IMR-90 (cell line): Measurements from ENCODE around the gene LDLRAD3. TPM values are rescaled to one million over a fixed set of nuclear protein-coding genes. Genes with fewer than 3 reads are reported as not detected.

Experiments used
- ATAC-seq: fragments of 200-7000 bp; cut with Tn5 transposase; 2 replicates; pipeline ENCODE4 v1.9.1; 2020; ENCODE audit warnings: low read depth, mild to moderate bottlenecking, moderate library complexity
- BruUV-seq: library from RNA; stranded (reverse); fragments of 400-500 nt; replicated peaks from 2 replicates; lab custom pipeline; 2021; lab: Mats Ljungman, UMichigan
- CTCF ChIA-PET: fragments of 300-600 bp; formaldehyde crosslinking; extraction: SDS; loops from one replicate; lab custom pipeline; 2021; ENCODE audit warnings: antibody characterized with exemption; lab: Yijun Ruan, JAX
- POLR2A ChIA-PET: fragments of 300-600 bp; sonication (Branson Sonifier 250); formaldehyde crosslinking; loops from one replicate; lab custom pipeline; 2022; ENCODE audit warnings: antibody characterized with exemption; ENCODE audit not compliant: unreplicated experiment; lab: Charles Lee
- DNase-seq: peaks from one replicate; pipeline ENCODE4 v3.0.0; 2013
- H2AFZ ChIP-seq: replicated peaks from 2 replicates; pipeline ENCODE3; 2013; ENCODE audit warnings: low read length, mild to moderate bottlenecking; ENCODE audit not compliant: poor library complexity
- H2AK5ac ChIP-seq: 2 replicates; pipeline ENCODE4 v1.6.1; 2013; ENCODE audit warnings: low read depth, low read length, inconsistent platforms
- H2AK9ac ChIP-seq: replicated peaks from 2 replicates; pipeline ENCODE3; 2013; ENCODE audit warnings: mild to moderate bottlenecking, low read depth, low read length, moderate library complexity; ENCODE audit not compliant: poor library complexity
- H2BK120ac ChIP-seq: 2 replicates; pipeline ENCODE4 v1.6.1; 2013; ENCODE audit warnings: low read depth, low read length, inconsistent platforms
- H2BK15ac ChIP-seq: 3 replicates; pipeline ENCODE4 v1.6.1; 2013; ENCODE audit warnings: low read depth, low read length, inconsistent platforms
- H2BK20ac ChIP-seq: 2 replicates; pipeline ENCODE4 v1.6.1; 2013; ENCODE audit warnings: low read depth, mild to moderate bottlenecking, inconsistent platforms, low read length, moderate library complexity
- H2BK5ac ChIP-seq: 2 replicates; pipeline ENCODE4 v1.6.1; 2013; ENCODE audit warnings: mild to moderate bottlenecking, low read depth, low read length, inconsistent platforms; ENCODE audit not compliant: poor library complexity, severe bottlenecking
- H3K14ac ChIP-seq: replicated peaks from 2 replicates; pipeline ENCODE4 v1.6.1; 2013; ENCODE audit warnings: low read depth, low read length, inconsistent platforms
- H3K18ac ChIP-seq: 2 replicates; pipeline ENCODE4 v1.6.1; 2013; ENCODE audit warnings: low read depth, low read length, control low read depth
- H3K23ac ChIP-seq: 2 replicates; pipeline ENCODE4 v1.6.1; 2013; ENCODE audit warnings: low read depth, low read length, inconsistent platforms
- H3K27ac ChIP-seq: 2 replicates; pipeline ENCODE4 v1.5.1; 2013; ENCODE audit warnings: mild to moderate bottlenecking, control low read depth, low read length; ENCODE audit not compliant: insufficient read depth
- H3K27me3 ChIP-seq: 2 replicates; pipeline ENCODE4 v1.6.1; 2013; ENCODE audit warnings: low read length; ENCODE audit not compliant: control insufficient read depth, insufficient read depth
- H3K36me3 ChIP-seq: 2 replicates; pipeline ENCODE4 v1.6.1; 2013; ENCODE audit warnings: low read length, mixed read lengths; ENCODE audit not compliant: control insufficient read depth, insufficient read depth
- H3K4ac ChIP-seq: 2 replicates; pipeline ENCODE4 v1.6.1; 2013; ENCODE audit warnings: low read depth, low read length, inconsistent platforms
- H3K4me1 ChIP-seq: 2 replicates; pipeline ENCODE4 v1.6.1; 2013; ENCODE audit warnings: low read length, mixed read lengths; ENCODE audit not compliant: control insufficient read depth, insufficient read depth
- H3K4me2 ChIP-seq: 2 replicates; pipeline ENCODE4 v1.6.1; 2013; ENCODE audit warnings: low read depth, mild to moderate bottlenecking, control low read depth, low read length, moderate library complexity
- H3K4me3 ChIP-seq: 2 replicates; pipeline ENCODE4 v1.5.1; 2013; ENCODE audit warnings: low read depth, mild to moderate bottlenecking, control low read depth, low read length, moderate library complexity; ENCODE audit not compliant: insufficient read depth
- H3K56ac ChIP-seq: 2 replicates; pipeline ENCODE4 v1.6.1; 2013; ENCODE audit warnings: low read length, inconsistent platforms; ENCODE audit not compliant: insufficient read depth; ENCODE audit errors: extremely low read depth
- H3K79me1 ChIP-seq, 2 experiments: 2 replicates each; pipeline ENCODE4 v1.6.1; 2013; ENCODE audit warnings: low read length in 2 of 2, inconsistent platforms in 1 of 2, low read depth in 1 of 2
- H3K9ac ChIP-seq: 2 replicates; pipeline ENCODE4 v1.6.1; 2013; ENCODE audit warnings: low read depth, low read length, control low read depth
- H3K9me1 ChIP-seq: 2 replicates; pipeline ENCODE4 v1.6.1; 2013; ENCODE audit warnings: low read length, inconsistent platforms; ENCODE audit not compliant: insufficient read depth
- H3K9me3 ChIP-seq: 2 replicates; pipeline ENCODE4 v1.6.1; 2013; ENCODE audit warnings: low read length; ENCODE audit not compliant: control insufficient read depth, insufficient read depth
- H4K20me1 ChIP-seq: 2 replicates; pipeline ENCODE4 v1.6.1; 2013; ENCODE audit warnings: low read length, inconsistent platforms; ENCODE audit not compliant: insufficient read depth
- H4K5ac ChIP-seq: 2 replicates; pipeline ENCODE4 v1.6.1; 2013; ENCODE audit warnings: mild to moderate bottlenecking, low read depth, low read length, control low read depth
- H4K8ac ChIP-seq, 2 experiments: 2 replicates each; pipeline ENCODE4 v1.6.1; 2013; ENCODE audit warnings: low read depth in 2 of 2, low read length in 2 of 2, control low read depth in 1 of 2, inconsistent platforms in 1 of 2
- H4K91ac ChIP-seq: 2 replicates; pipeline ENCODE4 v1.6.1; 2013; ENCODE audit warnings: low read depth, low read length, inconsistent platforms; ENCODE audit not compliant: insufficient read depth
- BHLHE40 ChIP-seq: fragments of 150-350 bp; IDR thresholded peaks from 2 replicates; pipeline ENCODE4 v1.6.1; 2016; ENCODE audit warnings: mild to moderate bottlenecking, low read depth, low read length
- CEBPB ChIP-seq: IDR thresholded peaks from 2 replicates; pipeline ENCODE4 v1.6.1; 2012; ENCODE audit warnings: low read depth, low read length, improper control_type of control experiment
- CHD1 ChIP-seq: IDR thresholded peaks from 2 replicates; pipeline ENCODE4 v1.6.1; 2012; ENCODE audit warnings: low read depth, low read length, improper control_type of control experiment
- FOS ChIP-seq: fragments of 150-350 bp; IDR thresholded peaks from 2 replicates; pipeline ENCODE4 v1.6.1; 2016; ENCODE audit warnings: low read depth, low read length
- MAFK ChIP-seq: IDR thresholded peaks from 2 replicates; pipeline ENCODE4 v1.6.1; 2012; ENCODE audit warnings: low read depth, low read length, improper control_type of control experiment
- MAZ ChIP-seq: IDR thresholded peaks from 2 replicates; pipeline ENCODE4 v1.6.1; 2012; ENCODE audit warnings: low read depth, mild to moderate bottlenecking, low read length, improper control_type of control experiment, moderate library complexity, borderline replicate concordance
- MXI1 ChIP-seq: IDR thresholded peaks from 2 replicates; pipeline ENCODE4 v1.6.1; 2012; ENCODE audit warnings: low read depth, mild to moderate bottlenecking, low read length, moderate library complexity, borderline replicate concordance
- NFE2L2 ChIP-seq: fragments of 150-350 bp; IDR thresholded peaks from 2 replicates; pipeline ENCODE4 v1.6.1; 2016; ENCODE audit warnings: low read depth, mild to moderate bottlenecking, low read length
- POLR2A ChIP-seq: IDR thresholded peaks from 2 replicates; pipeline ENCODE4 v1.6.1; 2012; ENCODE audit warnings: mild to moderate bottlenecking, low read depth, low read length
- RAD21 ChIP-seq: IDR thresholded peaks from 2 replicates; pipeline ENCODE4 v1.6.1; 2012; ENCODE audit warnings: low read length, improper control_type of control experiment
- RCOR1 ChIP-seq: IDR thresholded peaks from 2 replicates; pipeline ENCODE4 v1.6.1; 2012; ENCODE audit warnings: mild to moderate bottlenecking, low read length, improper control_type of control experiment; ENCODE audit not compliant: insufficient replicate concordance
- SMC3 ChIP-seq: fragments of 150-350 bp; IDR thresholded peaks from 2 replicates; pipeline ENCODE4 v1.6.1; 2016; ENCODE audit warnings: low read depth, mild to moderate bottlenecking, antibody characterized with exemption, low read length, moderate library complexity
- WGBS, 2 experiments: methylation state at CpG; one replicate each; pipeline versions ENCODE4 v1.1.5 to v1.1.7; 2013; ENCODE audit warnings: missing lambda C conversion rate in 2 of 2; ENCODE audit not compliant: insufficient read length in 1 of 2; ENCODE audit errors: extremely low coverage in 2 of 2; 5-methylcytosine and 5-hydroxymethylcytosine counted together
- dilution Hi-C: fragments of 300-500 bp; cut with HindIII; formaldehyde crosslinking; loops from one replicate; pipeline ENCODE4 v1.14.3; 2018; ENCODE audit warnings: low sequenced_read_pairs; ENCODE audit not compliant: unreplicated experiment
- in situ Hi-C: fragments of 300-500 bp; cut with MboI; formaldehyde crosslinking; loops from 3 replicates; pipeline ENCODE4 v1.14.3; 2019; ENCODE audit warnings: low sequenced_read_pairs, inconsistent platforms, mixed read lengths
- intact Hi-C: fragments of 100-400 bp; cut with micrococcal nuclease; formaldehyde crosslinking; loops from 2 replicates; pipeline ENCODE4 v1.10.0; 2022
- polyA plus RNA-seq, 3 experiments: library from polyadenylated mRNA; depleted of rRNA; stranded (reverse); fragments of >200 nt; gene quantifications; 2 replicates each; pipeline ENCODE4 v1.2.3, GENCODE V29; 2012; ENCODE audit warnings: low replicate concordance in 1 of 3
- total RNA-seq: library from RNA; depleted of rRNA; stranded (reverse); fragments of >200 nt; gene quantifications from 2 replicates; pipeline ENCODE4 v1.2.3, GENCODE V29; 2012
- TF ChIP-seq, protein P1 (sequence below): conservative IDR thresholded peaks from 2 replicates; pipeline ENCODE4 v1.5.1; 2012; ENCODE audit warnings: mild to moderate bottlenecking, low read depth, low read length, improper control_type of control experiment
- TF ChIP-seq, protein P2 (sequence below): fragments of 150-350 bp; IDR thresholded peaks from 2 replicates; pipeline ENCODE4 v1.6.1; 2017; ENCODE audit warnings: mild to moderate bottlenecking, antibody characterized with exemption, low read length, low read depth
- TF ChIP-seq, protein P3 (sequence below): fragments of 150-350 bp; IDR thresholded peaks from 2 replicates; pipeline ENCODE4 v1.6.1; 2016; ENCODE audit warnings: low read depth, mild to moderate bottlenecking, low read length, moderate library complexity, borderline replicate concordance

LDLRAD3 gene
- total and polyA plus RNA-seq, 2 of the 4 experiments (the other 2 are of a cell fraction), result 2.7 to 6.4 TPM

DNA sequence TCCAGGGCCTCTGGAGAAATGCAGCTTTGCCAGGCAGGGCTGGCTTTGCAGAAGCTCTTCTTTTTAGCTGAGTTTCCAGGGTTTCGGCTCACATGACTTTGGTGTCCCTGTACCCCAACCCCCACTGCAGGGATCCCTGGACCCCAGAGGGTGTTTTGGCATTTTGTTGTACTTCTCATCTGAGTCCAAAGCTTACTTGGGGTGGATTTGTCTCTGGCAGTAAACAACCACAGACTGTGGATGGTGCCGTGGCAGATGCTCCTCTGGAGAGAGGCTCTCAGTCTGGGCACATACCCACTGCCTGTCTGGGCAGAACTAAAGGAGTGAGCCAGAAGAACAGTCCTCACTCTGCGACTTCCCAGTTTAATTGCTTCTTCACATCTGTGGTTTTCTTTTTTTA, 295.8 kb downstream of the LDLRAD3 start:
- Histone ChIP-seq H4K91ac (no peak overlapping the region), H2BK5ac (no peak overlapping the region), H3K27me3 (peaks cover 16% of the 10 kb centered on the region), H3K4me3 (no peak overlapping the region), H3K56ac (no peak overlapping the region), H3K27ac (no peak overlapping the region), H2AK9ac (no peak overlapping the region), H3K14ac (no peak overlapping the region), H2BK20ac (no peak overlapping the region), H3K23ac (no peak overlapping the region), H4K8ac (no peak overlapping the region), H3K4me2 (no peak overlapping the region), H4K20me1 (no peaks in the 10 kb centered on the region), H2AFZ (no peak overlapping the region), H3K9me1 (peaks cover 2% of the 10 kb centered on the region; the same call in 1 of the 2 replicates), H3K36me3 (no peaks in the 10 kb centered on the region), H2BK120ac (no peak overlapping the region), H3K79me1 (no peaks in the 10 kb centered on the region), H3K4me1 (no peaks in the 10 kb centered on the region), H3K9ac (no peak overlapping the region), H2AK5ac (no peak overlapping the region), H3K18ac (no peak overlapping the region), H3K4ac (no peak overlapping the region), H2BK15ac (no peak overlapping the region), H4K5ac (no peak overlapping the region), H3K9me3 (no peaks in the 10 kb centered on the region)
- CTCF ChIA-PET, result interaction anchor here (1.0 kb wide), 1 partner anchor 9 kb away, joined by 4 read pairs; no protein-coding TSS in a partner anchor
- no CpG with 5 or more reads among the region's 3 CpGs for WGBS, 2 experiments
- no peak for TF ChIP-seq NFE2L2
- no peak for TF ChIP-seq BHLHE40
- no peak for TF ChIP-seq SMC3
- TF ChIP-seq, protein P1, sequence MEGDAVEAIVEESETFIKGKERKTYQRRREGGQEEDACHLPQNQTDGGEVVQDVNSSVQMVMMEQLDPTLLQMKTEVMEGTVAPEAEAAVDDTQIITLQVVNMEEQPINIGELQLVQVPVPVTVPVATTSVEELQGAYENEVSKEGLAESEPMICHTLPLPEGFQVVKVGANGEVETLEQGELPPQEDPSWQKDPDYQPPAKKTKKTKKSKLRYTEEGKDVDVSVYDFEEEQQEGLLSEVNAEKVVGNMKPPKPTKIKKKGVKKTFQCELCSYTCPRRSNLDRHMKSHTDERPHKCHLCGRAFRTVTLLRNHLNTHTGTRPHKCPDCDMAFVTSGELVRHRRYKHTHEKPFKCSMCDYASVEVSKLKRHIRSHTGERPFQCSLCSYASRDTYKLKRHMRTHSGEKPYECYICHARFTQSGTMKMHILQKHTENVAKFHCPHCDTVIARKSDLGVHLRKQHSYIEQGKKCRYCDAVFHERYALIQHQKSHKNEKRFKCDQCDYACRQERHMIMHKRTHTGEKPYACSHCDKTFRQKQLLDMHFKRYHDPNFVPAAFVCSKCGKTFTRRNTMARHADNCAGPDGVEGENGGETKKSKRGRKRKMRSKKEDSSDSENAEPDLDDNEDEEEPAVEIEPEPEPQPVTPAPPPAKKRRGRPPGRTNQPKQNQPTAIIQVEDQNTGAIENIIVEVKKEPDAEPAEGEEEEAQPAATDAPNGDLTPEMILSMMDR, result no peak
- no peak for TF ChIP-seq MAFK
- TF ChIP-seq MXI1, result no peak
- no peak for TF ChIP-seq MAZ
- no peak for TF ChIP-seq POLR2A
- TF ChIP-seq CHD1, result no peak
- TF ChIP-seq RCOR1, result no peak
- TF ChIP-seq, protein P2, sequence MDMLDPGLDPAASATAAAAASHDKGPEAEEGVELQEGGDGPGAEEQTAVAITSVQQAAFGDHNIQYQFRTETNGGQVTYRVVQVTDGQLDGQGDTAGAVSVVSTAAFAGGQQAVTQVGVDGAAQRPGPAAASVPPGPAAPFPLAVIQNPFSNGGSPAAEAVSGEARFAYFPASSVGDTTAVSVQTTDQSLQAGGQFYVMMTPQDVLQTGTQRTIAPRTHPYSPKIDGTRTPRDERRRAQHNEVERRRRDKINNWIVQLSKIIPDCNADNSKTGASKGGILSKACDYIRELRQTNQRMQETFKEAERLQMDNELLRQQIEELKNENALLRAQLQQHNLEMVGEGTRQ, result no peak
- TF ChIP-seq CEBPB, result no peak
- no peak for TF ChIP-seq RAD21
- TF ChIP-seq FOS, result no peak
- TF ChIP-seq, protein P3, sequence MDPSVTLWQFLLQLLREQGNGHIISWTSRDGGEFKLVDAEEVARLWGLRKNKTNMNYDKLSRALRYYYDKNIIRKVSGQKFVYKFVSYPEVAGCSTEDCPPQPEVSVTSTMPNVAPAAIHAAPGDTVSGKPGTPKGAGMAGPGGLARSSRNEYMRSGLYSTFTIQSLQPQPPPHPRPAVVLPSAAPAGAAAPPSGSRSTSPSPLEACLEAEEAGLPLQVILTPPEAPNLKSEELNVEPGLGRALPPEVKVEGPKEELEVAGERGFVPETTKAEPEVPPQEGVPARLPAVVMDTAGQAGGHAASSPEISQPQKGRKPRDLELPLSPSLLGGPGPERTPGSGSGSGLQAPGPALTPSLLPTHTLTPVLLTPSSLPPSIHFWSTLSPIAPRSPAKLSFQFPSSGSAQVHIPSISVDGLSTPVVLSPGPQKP, result no peak
- intact Hi-C loops (no loop called here), in situ Hi-C loops (no loop called here), dilution Hi-C loops (no loop called here)
- BruUV-seq, result no TSS peak
- DNase-seq (no peak), ATAC-seq (no peak)
- POLR2A ChIA-PET, result no interaction called here
